ENCODE data around the gene KLHL35.

- TF ChIP-seq CTCF (IDR thresholded peaks at IDR 0.05; ENCODE audit: low read depth, low read length, poor library complexity, severe bottlenecking), result no peak
- TF ChIP-seq EZH2phosphoT487 (IDR thresholded peaks at IDR 0.05; ENCODE audit: borderline replicate concordance, low read length), result no peak
These were observed 17.2 kb upstream of the KLHL35 start for GRCh38 chr11:75450236-75450635.
